Osteocyte (in vitro differentiated cells): ENCODE measurements around the gene SMARCA4. TPM values are rescaled to one million over a fixed set of nuclear protein-coding genes. Genes with fewer than 3 reads are reported as not detected.

ENCODE experiments used
- DNase-seq: peaks from one replicate; pipeline ENCODE4 v3.0.0; 2021; ENCODE audit warnings: mixed read lengths; ENCODE audit not compliant: unreplicated experiment; ENCODE audit errors: extremely low spot score
- H3K27ac Mint-ChIP-seq: one replicate; pipeline ENCODE4 v1.8.0; 2021; ENCODE audit warnings: mild to moderate bottlenecking, mixed read lengths; ENCODE audit not compliant: unreplicated experiment
- H3K27me3 Mint-ChIP-seq: one replicate; pipeline ENCODE4 v1.8.0; 2021; ENCODE audit warnings: mixed read lengths; ENCODE audit not compliant: unreplicated experiment
- H3K36me3 Mint-ChIP-seq: one replicate; pipeline ENCODE4 v1.8.0; 2021; ENCODE audit warnings: mixed read lengths; ENCODE audit not compliant: unreplicated experiment
- H3K4me1 Mint-ChIP-seq: one replicate; pipeline ENCODE4 v1.8.0; 2021; ENCODE audit warnings: mixed read lengths; ENCODE audit not compliant: unreplicated experiment
- H3K4me3 Mint-ChIP-seq: one replicate; pipeline ENCODE4 v1.8.0; 2021; ENCODE audit warnings: mild to moderate bottlenecking, moderate library complexity, mixed read lengths; ENCODE audit not compliant: unreplicated experiment
- H3K9me3 Mint-ChIP-seq: one replicate; pipeline ENCODE4 v1.8.0; 2021; ENCODE audit warnings: mixed read lengths; ENCODE audit not compliant: unreplicated experiment
- CTCF ChIP-seq: fragments of 200-600 bp; sonication (generic); IDR thresholded peaks from 2 replicates; pipeline ENCODE4 v1.5.0; 2021; ENCODE audit warnings: antibody characterized with exemption, mild to moderate bottlenecking, moderate library complexity
- total RNA-seq: library from RNA; stranded (reverse); gene quantifications from 2 replicates; pipeline ENCODE4 v1.2.1, GENCODE V29; 2021

The SMARCA4 gene
- total RNA-seq, 1 donor from 2014 or later = 131 TPM

GRCh38 chr19:11025006-11025405, 64.2 kb downstream of the SMARCA4 start:
- peaks cover 38% of the 10 kb centered on the region for H3K36me3 Mint-ChIP-seq
- H3K4me3 Mint-ChIP-seq = no peak overlapping the region
- H3K27me3 Mint-ChIP-seq = no peaks in the 10 kb centered on the region

DNA sequence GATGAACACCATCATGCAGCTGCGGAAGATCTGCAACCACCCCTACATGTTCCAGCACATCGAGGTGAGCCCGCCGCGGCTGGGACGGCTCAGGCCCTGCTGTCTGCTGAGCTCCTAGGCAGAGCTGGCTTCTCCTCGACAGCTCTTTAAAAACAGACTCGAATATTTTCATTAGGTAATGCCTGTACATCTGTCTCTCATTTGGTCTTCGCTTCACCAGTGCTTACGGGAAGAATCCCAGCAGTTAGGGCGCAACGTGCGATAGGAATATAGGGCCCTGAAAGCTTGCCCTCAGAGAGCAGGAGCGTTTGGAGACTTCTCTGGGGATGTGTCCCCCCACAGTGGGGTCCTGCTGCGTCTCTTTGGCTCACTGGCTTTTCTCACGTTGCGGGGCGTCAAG, 64.6 kb downstream of the SMARCA4 start:
- no peak overlapping the region for H3K4me3 Mint-ChIP-seq
- peaks cover 40% of the 10 kb centered on the region for H3K36me3 Mint-ChIP-seq
- no peak for TF ChIP-seq CTCF
- no peaks in the 10 kb centered on the region for H3K27me3 Mint-ChIP-seq
- peak overlapping the region; percentile 73 for H3K27ac Mint-ChIP-seq
- H3K4me1 Mint-ChIP-seq = peaks cover 2% of the 10 kb centered on the region
- H3K9me3 Mint-ChIP-seq = no peaks in the 10 kb centered on the region
- DNase-seq = no peak

More at GRCh38 chr19:11025006-11025405, 64.2 kb downstream of the SMARCA4 start:
- Mint-ChIP-seq H3K9me3 (no peaks in the 10 kb centered on the region), H3K27ac (peak overlapping the region; percentile 73), H3K4me1 (peaks cover 2% of the 10 kb centered on the region)
- no peak for TF ChIP-seq CTCF
- DNase-seq = no peak

GRCh38 chr19:11025997-11026396, 65.2 kb downstream of the SMARCA4 start:
- no peak overlapping the region for H3K27ac Mint-ChIP-seq
- no peaks in the 10 kb centered on the region for H3K27me3 Mint-ChIP-seq
- no peak for TF ChIP-seq CTCF
- DNase-seq = no peak
- H3K4me3 Mint-ChIP-seq = no peak overlapping the region
- peaks cover 2% of the 10 kb centered on the region for H3K4me1 Mint-ChIP-seq
- H3K36me3 Mint-ChIP-seq = peaks cover 37% of the 10 kb centered on the region
- H3K9me3 Mint-ChIP-seq = no peaks in the 10 kb centered on the region

- Mint-ChIP-seq H3K4me3 (no peak overlapping the region), H3K36me3 (peaks cover 35% of the 10 kb centered on the region), H3K27ac (no peak overlapping the region), H3K9me3 (no peaks in the 10 kb centered on the region), H3K27me3 (no peaks in the 10 kb centered on the region), H3K4me1 (peaks cover 2% of the 10 kb centered on the region)
- no peak for TF ChIP-seq CTCF
- DNase-seq = no peak
Observed at GRCh38 chr19:11027381-11027780, 66.6 kb downstream of the SMARCA4 start.

GRCh38 chr19:11028146-11028545, 67.3 kb downstream of the SMARCA4 start:
- H3K36me3 Mint-ChIP-seq = peaks cover 32% of the 10 kb centered on the region
- no peak overlapping the region for H3K4me3 Mint-ChIP-seq
- H3K27me3 Mint-ChIP-seq = no peaks in the 10 kb centered on the region
- H3K4me1 Mint-ChIP-seq = peaks cover 2% of the 10 kb centered on the region
- no peak for TF ChIP-seq CTCF
- no peak for DNase-seq
- H3K9me3 Mint-ChIP-seq = no peaks in the 10 kb centered on the region
- no peak overlapping the region for H3K27ac Mint-ChIP-seq
